Esophagus mucosa (tissue), 1 donor: Measurements from ENCODE around the gene INO80E. TPM values are rescaled to one million over a fixed set of nuclear protein-coding genes. Genes with fewer than 3 reads are reported as not detected.

Source experiments
- ATAC-seq: fragments of 200-7000 bp; cut with Tn5 transposase; one replicate; pipeline ENCODE4 v1.9.1; 2020
- total RNA-seq: library from RNA; stranded (reverse); gene quantifications from one replicate; pipeline ENCODE4 v1.2.4, GENCODE V29; 2023
- donor health status: DM: yes; HTN: yes; CAD: no.

Gene INO80E
- total RNA-seq, 1 donor from 2014 or later, result 37.0 TPM

GRCh38 chr16:29975811-29976511 lies 20.1 kb upstream of the INO80E start:
- no peak for ATAC-seq

- ATAC-seq, result no peak
Observed at GRCh38 chr16:29977063-29977825, 18.8 kb upstream of the INO80E start.

- no peak for ATAC-seq
Observed at GRCh38 chr16:29978081-29978480, 18.0 kb upstream of the INO80E start.

- no peak for ATAC-seq
Observed at GRCh38 chr16:29978564-29979270, 17.3 kb upstream of the INO80E start.

GRCh38 chr16:29982560-29983419 lies 13.3 kb upstream of the INO80E start:
- ATAC-seq, result no peak

- ATAC-seq, result no peak
Observed at GRCh38 chr16:29983420-29984136, 12.5 kb upstream of the INO80E start.

GRCh38 chr16:29984137-29984763 lies 11.8 kb upstream of the INO80E start:
- ATAC-seq, result no peak

GRCh38 chr16:29984764-29985147 lies 11.3 kb upstream of the INO80E start:
- no peak for ATAC-seq

- no peak for ATAC-seq
Observed at GRCh38 chr16:29985271-29985811, 10.7 kb upstream of the INO80E start.

GRCh38 chr16:29986231-29986630 lies 9.8 kb upstream of the INO80E start:
- no peak for ATAC-seq

- ATAC-seq, result no peak
Observed at GRCh38 chr16:29986931-29987330, 9.1 kb upstream of the INO80E start.

- ATAC-seq, result peak; percentile 11
Observed at GRCh38 chr16:29987371-29988085, 8.5 kb upstream of the INO80E start.

- no peak for ATAC-seq
Observed at GRCh38 chr16:29988346-29989075, 7.5 kb upstream of the INO80E start.

- ATAC-seq, result no peak
Observed at GRCh38 chr16:29989111-29989858, 6.8 kb upstream of the INO80E start.

GRCh38 chr16:29990034-29990433 lies 6.0 kb upstream of the INO80E start:
- no peak for ATAC-seq

- ATAC-seq, result no peak
Observed at GRCh38 chr16:29990883-29991570, 5.0 kb upstream of the INO80E start.

GRCh38 chr16:29991571-29991904 lies 4.5 kb upstream of the INO80E start:
- no peak for ATAC-seq

- no peak for ATAC-seq
Observed at GRCh38 chr16:29992344-29992967, 3.6 kb upstream of the INO80E start.
